Activated CD8-positive, alpha-beta T cell treated with anti-CD3 and anti-CD28 coated beads, Interleukin-2, amount 10 ng/mL, durations not matched to agents 7 days and 5 days (primary cell): Measurements from ENCODE around the gene GRID1. TPM values are rescaled to one million over a fixed set of nuclear protein-coding genes. Genes with fewer than 3 reads are reported as not detected.
A peak's percentile ranks its signal among the peaks of the same experiment; 100 is the strongest.

Experiments used
- ATAC-seq: fragments of 150-1000 bp; cut with Tn5 transposase; one replicate; pipeline ENCODE4 v1.10.0; 2021; ENCODE audit warnings: moderate library complexity
- CTCF ChIA-PET: fragments of 350-600 bp; sonication (Branson Sonifier 250); formaldehyde crosslinking; loops from one replicate; lab custom pipeline; 2021; ENCODE audit warnings: antibody characterized with exemption; lab: Charles Lee
- POLR2A ChIA-PET: fragments of 350-600 bp; sonication (Branson Sonifier 250); formaldehyde crosslinking; loops from one replicate; lab custom pipeline; 2021; ENCODE audit warnings: antibody characterized with exemption; lab: Charles Lee
- DNase-seq: peaks from one replicate; pipeline ENCODE4 v3.0.0-alpha.2; 2020
- H3K27ac Mint-ChIP-seq: one replicate; pipeline ENCODE4 v1.8.0; 2021; ENCODE audit warnings: mild to moderate bottlenecking, mixed read lengths
- H3K27me3 Mint-ChIP-seq: one replicate; pipeline ENCODE4 v1.8.0; 2021; ENCODE audit warnings: low read depth, mixed read lengths
- H3K36me3 Mint-ChIP-seq: one replicate; pipeline ENCODE4 v1.8.0; 2021; ENCODE audit warnings: low read depth, mixed read lengths
- H3K4me1 Mint-ChIP-seq: one replicate; pipeline ENCODE4 v1.8.0; 2021; ENCODE audit warnings: low read depth, mixed read lengths
- H3K4me3 Mint-ChIP-seq: one replicate; pipeline ENCODE4 v1.8.0; 2021; ENCODE audit warnings: mild to moderate bottlenecking, mixed read lengths
- H3K9me3 Mint-ChIP-seq: one replicate; pipeline ENCODE4 v1.8.0; 2022; ENCODE audit warnings: mixed read lengths; ENCODE audit not compliant: insufficient read depth
- total RNA-seq, 2 experiments: library from RNA; stranded (reverse); gene quantifications; one replicate each; pipeline ENCODE4 v1.2.3, GENCODE V29; 2021

Gene GRID1
- total RNA-seq, 2 experiments from 2014 or later = not detected

DNA sequence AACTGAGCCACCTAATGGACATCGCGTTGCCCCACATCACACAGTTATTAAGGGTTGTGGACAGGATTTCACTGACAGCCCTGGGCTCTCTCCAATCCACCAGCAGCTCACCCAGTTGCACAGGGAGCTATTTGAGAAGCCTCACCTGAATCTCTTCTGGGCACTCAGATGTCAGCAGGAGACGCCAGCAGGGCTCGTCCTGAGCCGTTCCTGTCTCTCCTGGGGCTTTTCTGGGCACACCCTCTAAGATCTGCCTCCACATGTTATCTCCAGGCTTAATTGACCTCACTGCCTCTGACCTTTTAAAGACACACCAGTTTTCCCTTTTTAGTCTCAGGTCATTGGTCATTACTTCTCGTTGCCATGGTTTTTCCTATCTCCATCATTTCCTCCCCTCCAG is 63.0 kb downstream of the GRID1 start:
- ATAC-seq (no peak), DNase-seq (no peak)
- Mint-ChIP-seq H3K27ac (no peak overlapping the region), H3K4me1 (no peaks in the 10 kb centered on the region), H3K9me3 (no peaks in the 10 kb centered on the region), H3K27me3 (no peaks in the 10 kb centered on the region), H3K4me3 (no peak overlapping the region), H3K36me3 (no peaks in the 10 kb centered on the region)
- CTCF ChIA-PET = no interaction called here
- POLR2A ChIA-PET = no interaction called here

DNA sequence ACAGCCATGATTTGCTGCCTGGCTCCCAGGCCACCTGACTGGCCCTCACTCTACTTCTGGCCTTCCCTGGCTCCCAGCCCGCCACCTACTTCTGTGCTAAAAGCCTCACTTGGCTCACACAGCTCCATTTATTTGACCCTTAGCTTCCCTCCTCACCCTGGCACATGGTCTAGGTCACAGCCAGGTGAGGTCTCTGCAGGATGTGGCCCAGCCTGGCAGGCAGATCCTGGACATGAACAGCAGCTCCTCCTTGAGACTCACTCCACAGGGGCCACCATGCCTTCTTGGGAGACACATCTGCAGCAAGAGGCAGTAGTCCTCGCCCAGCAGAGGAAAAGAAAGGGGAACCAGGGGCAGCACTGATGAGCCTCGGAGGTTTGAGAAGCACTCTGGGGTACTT is 64.6 kb downstream of the GRID1 start:
- H3K36me3 Mint-ChIP-seq = no peaks in the 10 kb centered on the region
- H3K27ac Mint-ChIP-seq = no peak overlapping the region
- no peaks in the 10 kb centered on the region for H3K9me3 Mint-ChIP-seq
- DNase-seq (no peak), ATAC-seq (no peak)
- H3K27me3 Mint-ChIP-seq = no peaks in the 10 kb centered on the region
- ChIA-PET CTCF (no interaction called here), POLR2A (no interaction called here)
- H3K4me3 Mint-ChIP-seq = no peak overlapping the region
- no peaks in the 10 kb centered on the region for H3K4me1 Mint-ChIP-seq

DNA sequence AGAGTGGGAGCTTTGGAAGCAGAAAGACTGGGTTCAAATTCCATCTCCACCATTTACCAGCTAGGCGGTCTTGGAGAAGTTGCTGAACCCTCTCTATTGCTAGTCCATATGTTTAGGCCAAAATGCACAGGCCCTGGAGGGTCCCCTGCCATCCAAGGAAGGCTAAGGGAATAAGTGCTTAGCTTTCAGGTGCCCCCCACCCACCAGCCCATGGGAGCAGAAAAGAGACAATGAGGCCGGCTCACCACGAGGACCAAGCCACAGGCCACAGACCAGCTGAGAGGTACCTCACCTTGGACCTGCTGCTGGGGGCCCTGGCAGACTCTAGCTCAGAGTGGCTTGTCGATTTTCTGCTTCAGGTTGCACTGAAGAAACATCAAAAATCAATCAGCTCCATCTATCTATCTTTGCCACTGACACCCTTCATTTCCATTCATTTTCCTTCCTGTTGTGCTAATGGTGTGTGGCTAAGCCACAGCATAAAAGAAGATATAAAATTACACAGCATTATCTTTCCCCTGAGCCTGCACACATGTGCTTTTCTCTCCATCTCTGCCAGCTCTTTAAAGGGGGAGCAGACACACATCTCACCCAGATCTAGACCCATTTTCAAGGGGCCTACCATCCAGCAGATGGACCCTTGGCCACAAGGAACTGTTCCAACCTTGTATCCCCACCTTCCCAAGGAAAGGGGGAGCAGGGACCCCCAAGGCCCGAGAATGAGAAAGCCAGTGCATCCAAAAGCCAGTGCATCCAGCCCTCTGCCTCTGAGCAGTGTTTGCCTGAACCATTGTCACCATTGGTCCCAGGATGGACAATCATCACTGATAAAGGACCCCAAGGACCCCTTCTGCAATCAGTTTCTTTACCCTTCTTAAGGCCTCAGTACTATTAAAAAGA is 65.4 kb downstream of the GRID1 start:
- DNase-seq (no peak), ATAC-seq (no peak)
- no peaks in the 10 kb centered on the region for H3K27me3 Mint-ChIP-seq
- POLR2A ChIA-PET = no interaction called here
- H3K4me1 Mint-ChIP-seq = no peaks in the 10 kb centered on the region
- no peaks in the 10 kb centered on the region for H3K36me3 Mint-ChIP-seq
- CTCF ChIA-PET = no interaction called here
- H3K9me3 Mint-ChIP-seq = no peaks in the 10 kb centered on the region
- no peak overlapping the region for H3K4me3 Mint-ChIP-seq
- H3K27ac Mint-ChIP-seq = no peak overlapping the region

DNA sequence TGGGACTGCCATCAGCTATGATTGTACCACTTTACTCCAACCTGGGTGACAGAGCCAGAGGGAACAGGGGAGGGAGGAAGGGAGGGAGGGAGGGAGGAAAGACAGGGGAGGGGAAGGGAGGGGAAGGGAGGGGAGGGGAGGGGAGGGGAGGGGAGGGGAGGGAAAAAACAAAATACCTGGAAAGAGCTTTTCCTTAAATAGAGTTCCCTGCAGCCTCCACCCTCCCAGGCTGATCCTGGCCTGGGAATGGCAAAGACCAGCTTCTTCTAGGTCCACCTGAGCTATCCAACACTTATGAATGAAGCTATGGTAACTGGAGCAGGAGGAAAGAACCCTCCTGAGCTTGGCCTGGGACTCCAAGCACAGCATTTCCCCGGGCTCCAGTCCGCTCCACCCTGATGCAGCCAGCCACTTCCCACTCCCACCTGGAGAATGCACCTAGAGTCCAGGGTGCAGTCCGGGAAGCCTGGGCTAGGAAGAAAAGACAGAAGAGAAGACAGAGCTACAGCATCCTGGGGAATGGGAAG is 66.1 kb downstream of the GRID1 start:
- Mint-ChIP-seq H3K9me3 (no peaks in the 10 kb centered on the region), H3K36me3 (no peaks in the 10 kb centered on the region), H3K27me3 (no peaks in the 10 kb centered on the region), H3K4me1 (no peaks in the 10 kb centered on the region), H3K4me3 (no peak overlapping the region), H3K27ac (no peak overlapping the region)
- ChIA-PET POLR2A (no interaction called here), CTCF (no interaction called here)
- DNase-seq = no peak
- no peak for ATAC-seq

DNA sequence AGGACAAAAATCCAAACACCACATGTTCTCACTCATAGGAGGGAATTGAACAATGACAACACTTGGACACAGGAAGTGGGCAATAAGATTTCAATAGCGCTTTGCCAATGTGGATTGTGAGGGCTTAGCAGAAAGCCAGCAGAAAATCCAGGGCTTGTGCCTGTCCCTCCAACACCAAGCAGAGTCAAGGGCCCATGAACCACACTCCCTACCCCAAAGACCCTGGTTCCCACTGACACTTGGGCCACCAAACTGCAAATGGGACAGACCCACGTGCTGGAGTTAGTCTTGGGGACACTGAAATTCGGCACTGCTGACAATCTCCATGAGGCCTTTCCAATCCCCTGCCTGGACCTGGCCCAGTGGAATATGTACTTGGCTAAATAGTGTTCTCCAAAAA is 67.0 kb downstream of the GRID1 start:
- Mint-ChIP-seq H3K27ac (no peak overlapping the region), H3K4me3 (no peak overlapping the region), H3K9me3 (no peaks in the 10 kb centered on the region), H3K36me3 (no peaks in the 10 kb centered on the region), H3K4me1 (no peaks in the 10 kb centered on the region), H3K27me3 (no peaks in the 10 kb centered on the region)
- DNase-seq (no peak), ATAC-seq (no peak)
- CTCF ChIA-PET = no interaction called here
- POLR2A ChIA-PET = no interaction called here

DNA sequence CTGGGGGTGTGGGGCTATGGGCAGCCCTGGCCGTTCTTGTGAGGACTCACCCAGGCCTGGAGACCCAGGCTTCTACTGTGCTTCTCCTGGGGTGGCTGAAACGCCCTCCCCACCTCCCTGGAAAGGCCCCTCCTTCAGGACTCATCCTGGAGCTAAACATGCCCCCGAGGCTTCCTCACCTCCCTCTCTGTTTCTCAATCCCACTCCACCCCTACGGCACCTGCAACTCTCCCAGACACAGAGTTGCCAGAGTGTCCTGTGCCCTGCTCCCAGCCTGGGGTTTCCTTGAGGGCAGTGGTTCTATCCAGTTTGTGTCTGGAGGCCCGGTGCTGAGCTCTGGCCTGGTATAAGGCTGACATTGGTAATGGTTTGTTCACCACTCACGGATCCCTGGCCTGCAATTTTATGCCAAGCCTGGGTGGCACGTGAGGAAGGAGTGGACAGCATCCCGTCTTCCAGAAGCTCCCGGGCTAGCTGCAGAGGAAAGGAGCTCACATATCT is 68.0 kb downstream of the GRID1 start:
- Mint-ChIP-seq H3K4me3 (no peak overlapping the region), H3K27me3 (no peaks in the 10 kb centered on the region), H3K36me3 (no peaks in the 10 kb centered on the region), H3K27ac (no peak overlapping the region), H3K9me3 (no peaks in the 10 kb centered on the region), H3K4me1 (no peaks in the 10 kb centered on the region)
- CTCF ChIA-PET = no interaction called here
- POLR2A ChIA-PET = no interaction called here
- no peak for DNase-seq
- no peak for ATAC-seq

DNA sequence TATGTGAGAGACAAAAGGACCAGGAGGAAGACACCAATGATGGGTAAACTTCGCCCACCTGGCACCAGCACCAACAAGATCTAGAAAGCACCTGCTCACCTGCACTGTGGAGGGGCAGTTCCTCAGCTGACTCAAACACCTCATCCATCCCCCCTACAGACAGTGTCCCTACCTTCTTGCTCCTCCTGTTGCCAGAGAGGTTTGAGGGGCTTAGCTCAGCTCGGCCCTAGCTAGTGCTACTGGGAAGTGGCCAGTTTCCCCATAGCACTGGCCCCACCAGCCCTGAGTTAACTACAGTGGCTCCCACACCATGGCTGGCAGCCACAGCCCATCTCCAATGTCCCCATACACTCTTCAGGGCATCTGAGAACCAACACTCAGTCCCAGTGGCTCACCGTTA is 70.8 kb downstream of the GRID1 start:
- no peak for ATAC-seq

DNA sequence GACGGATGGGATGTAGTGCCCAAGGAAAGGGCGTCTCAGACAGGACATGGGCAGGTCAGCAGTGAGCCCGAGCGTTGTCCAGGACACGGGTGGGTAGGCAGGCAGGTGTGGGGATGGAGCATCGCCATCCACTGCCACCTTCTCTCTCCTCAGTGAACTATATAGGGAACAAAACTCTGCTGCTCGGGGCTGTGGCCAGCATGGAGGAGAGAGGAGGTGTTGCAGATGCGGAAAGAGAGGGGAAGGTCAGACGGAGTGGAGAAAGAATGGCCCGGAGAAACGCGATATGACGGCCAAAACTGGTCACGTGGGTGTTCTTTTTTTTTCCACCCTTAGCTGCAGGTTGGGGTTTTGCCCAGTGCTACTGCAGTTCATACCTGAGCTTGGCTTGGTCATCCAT is 71.2 kb downstream of the GRID1 start:
- ATAC-seq (no peak), DNase-seq (peak; percentile 5)
- POLR2A ChIA-PET = no interaction called here
- H3K4me3 Mint-ChIP-seq = no peak overlapping the region
- no peaks in the 10 kb centered on the region for H3K9me3 Mint-ChIP-seq
- no peaks in the 10 kb centered on the region for H3K36me3 Mint-ChIP-seq
- CTCF ChIA-PET = no interaction called here
- H3K27ac Mint-ChIP-seq = no peak overlapping the region
- no peaks in the 10 kb centered on the region for H3K4me1 Mint-ChIP-seq
- no peaks in the 10 kb centered on the region for H3K27me3 Mint-ChIP-seq

More for the DNA sequence above, 70.8 kb downstream of the GRID1 start:
- Mint-ChIP-seq H3K9me3 (no peaks in the 10 kb centered on the region), H3K4me3 (no peak overlapping the region), H3K27me3 (no peaks in the 10 kb centered on the region), H3K27ac (no peak overlapping the region), H3K36me3 (no peaks in the 10 kb centered on the region), H3K4me1 (no peaks in the 10 kb centered on the region)
- CTCF ChIA-PET = no interaction called here
- POLR2A ChIA-PET = no interaction called here
- peak; percentile 9 for DNase-seq

DNA sequence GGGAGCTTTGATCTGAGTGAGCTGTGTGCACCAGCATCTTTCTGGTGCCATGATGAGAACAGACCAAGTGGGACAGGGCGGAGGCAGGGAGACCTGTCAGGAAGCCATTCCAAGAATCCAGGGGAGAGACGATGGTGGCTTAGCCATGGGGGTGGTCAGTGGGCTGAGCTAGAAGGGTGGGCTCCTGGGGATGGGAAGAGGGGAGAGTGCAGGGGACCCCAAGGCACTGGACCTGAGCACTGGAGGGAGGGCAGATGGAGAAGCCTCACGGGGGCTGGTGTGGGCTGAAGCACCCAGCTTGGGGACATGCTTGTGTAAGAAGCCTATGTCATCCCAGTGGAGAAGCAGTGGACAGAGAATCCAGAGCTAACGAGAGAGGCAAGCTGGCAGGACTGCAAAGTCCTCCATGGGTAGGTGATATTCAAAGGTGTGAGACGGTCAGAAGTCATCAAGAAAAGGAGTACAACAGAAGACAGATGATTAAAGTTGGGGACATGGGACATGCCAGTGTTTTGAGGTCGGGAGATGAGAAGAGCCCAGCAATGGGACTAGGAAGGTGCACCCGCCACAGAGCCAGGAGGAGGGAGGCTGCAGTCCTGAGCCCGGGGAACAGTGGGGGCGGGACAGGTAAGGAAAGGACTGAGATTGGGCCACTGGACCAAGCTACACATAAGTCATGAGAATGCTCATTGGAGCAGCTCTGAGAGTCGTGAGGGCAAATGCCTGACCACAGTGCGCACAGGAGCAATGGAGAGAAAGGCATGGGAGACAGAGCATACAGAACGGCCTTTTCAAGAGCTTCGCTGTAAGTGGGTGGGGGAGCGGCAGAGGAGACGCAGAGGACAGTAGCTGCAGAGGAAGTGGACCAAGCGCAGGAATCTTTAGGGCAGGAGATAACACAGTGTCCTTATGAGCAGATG is 72.0 kb downstream of the GRID1 start:
- no peaks in the 10 kb centered on the region for H3K9me3 Mint-ChIP-seq
- no peaks in the 10 kb centered on the region for H3K36me3 Mint-ChIP-seq
- no peaks in the 10 kb centered on the region for H3K27me3 Mint-ChIP-seq
- no peak overlapping the region for H3K27ac Mint-ChIP-seq
- ATAC-seq (no peak), DNase-seq (peak; percentile 12)
- no peak overlapping the region for H3K4me3 Mint-ChIP-seq
- ChIA-PET CTCF (no interaction called here), POLR2A (no interaction called here)
- H3K4me1 Mint-ChIP-seq = no peaks in the 10 kb centered on the region

DNA sequence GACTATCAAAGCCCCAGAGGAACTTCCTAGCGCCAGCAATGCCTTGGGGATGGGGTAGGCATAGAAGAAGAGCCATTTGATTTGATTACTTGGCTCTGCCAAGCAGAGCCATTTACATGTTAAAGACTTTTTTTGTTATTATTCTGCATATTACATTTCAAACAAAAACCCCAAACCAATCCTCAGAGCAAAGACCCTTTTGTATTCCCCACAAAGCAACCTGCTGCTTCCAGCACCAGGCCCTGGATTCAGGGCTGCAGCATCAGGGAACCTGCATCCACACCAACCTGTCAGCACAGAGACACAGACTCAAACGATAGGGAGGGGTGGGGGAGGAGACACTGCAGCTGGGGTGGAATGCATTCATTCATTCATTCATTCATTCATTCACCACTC is 73.2 kb downstream of the GRID1 start:
- no peaks in the 10 kb centered on the region for H3K36me3 Mint-ChIP-seq
- no peaks in the 10 kb centered on the region for H3K4me1 Mint-ChIP-seq
- DNase-seq = peak; percentile 6
- H3K27ac Mint-ChIP-seq = no peak overlapping the region
- ChIA-PET POLR2A (no interaction called here), CTCF (no interaction called here)
- ATAC-seq = no peak
- H3K9me3 Mint-ChIP-seq = no peaks in the 10 kb centered on the region
- H3K4me3 Mint-ChIP-seq = no peak overlapping the region
- H3K27me3 Mint-ChIP-seq = no peaks in the 10 kb centered on the region

DNA sequence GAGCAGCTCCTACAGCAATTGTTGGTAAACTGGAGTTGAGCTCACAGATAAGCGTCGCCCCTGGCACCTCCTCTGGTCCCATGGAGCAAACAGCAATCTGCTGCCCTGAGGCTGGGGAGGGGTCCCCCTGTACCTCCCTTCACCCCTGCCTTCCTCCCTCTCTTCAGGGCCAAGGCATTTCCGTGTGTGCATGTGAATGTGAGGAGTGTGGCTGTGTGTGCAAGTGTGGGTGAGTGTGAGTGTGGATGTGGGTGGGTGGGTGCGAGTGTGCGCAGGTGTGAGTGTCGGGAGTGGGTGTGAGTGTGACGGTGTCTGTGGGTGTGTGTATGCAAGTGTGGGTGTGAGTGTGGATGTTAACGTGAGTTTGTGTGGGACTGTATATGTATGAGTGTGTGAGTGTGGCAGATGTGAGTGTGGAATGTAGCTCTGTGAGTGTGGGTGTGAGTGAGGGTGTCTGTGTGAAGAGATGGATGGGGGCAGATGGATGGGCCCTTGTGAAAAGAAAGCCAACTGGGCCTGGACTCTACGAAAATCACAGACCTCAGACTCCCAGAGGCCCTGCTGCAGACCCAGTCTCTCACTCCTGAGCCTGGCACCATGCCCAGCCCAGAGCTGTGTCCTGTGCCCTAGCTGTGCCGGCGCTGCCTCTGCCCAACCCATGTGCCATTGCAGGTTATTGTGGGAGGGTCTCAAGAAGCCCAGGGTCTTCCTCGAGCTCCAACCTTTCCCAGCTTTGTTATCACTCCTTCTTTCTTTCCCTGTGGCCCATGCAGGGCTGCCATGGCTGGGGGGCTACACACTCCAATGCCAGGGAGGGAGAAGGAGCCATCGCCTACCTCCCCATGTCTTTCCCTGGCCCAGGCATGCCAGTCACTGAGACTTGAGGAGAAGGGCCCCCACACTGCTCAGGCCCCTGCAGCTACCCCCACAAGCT is 73.9 kb downstream of the GRID1 start:
- Mint-ChIP-seq H3K36me3 (no peaks in the 10 kb centered on the region), H3K4me3 (no peak overlapping the region), H3K27me3 (no peaks in the 10 kb centered on the region), H3K4me1 (no peaks in the 10 kb centered on the region), H3K27ac (no peak overlapping the region), H3K9me3 (no peaks in the 10 kb centered on the region)
- ATAC-seq = no peak
- ChIA-PET CTCF (no interaction called here), POLR2A (no interaction called here)
- peak; percentile 18 for DNase-seq
